KMS-11 (cell line): Measurements from ENCODE around the gene CENPK.

Experiments
- H2AFZ ChIP-seq: fragments of 200-600 bp; sonication (generic); 2 replicates; pipeline ENCODE4 v1.6.1; 2016; ENCODE audit warnings: antibody characterized with exemption, mixed run types, low read depth
- H3K27ac ChIP-seq: fragments of 200-600 bp; sonication (generic); 2 replicates; pipeline ENCODE4 v1.6.1; 2016; ENCODE audit warnings: mild to moderate bottlenecking, mixed run types
- H3K27me3 ChIP-seq: fragments of 200-600 bp; sonication (generic); 2 replicates; pipeline ENCODE4 v1.6.1; 2017; ENCODE audit warnings: mild to moderate bottlenecking, low read depth, mixed run types, moderate library complexity; ENCODE audit not compliant: insufficient read depth
- H3K36me3 ChIP-seq: fragments of 200-600 bp; sonication (generic); 2 replicates; pipeline ENCODE4 v1.6.1; 2017; ENCODE audit warnings: mild to moderate bottlenecking, mixed run types; ENCODE audit not compliant: insufficient read depth
- H3K4me1 ChIP-seq: fragments of 200-600 bp; sonication (generic); 2 replicates; pipeline ENCODE4 v1.6.1; 2016; ENCODE audit warnings: mild to moderate bottlenecking, low read depth, mixed run types; ENCODE audit not compliant: poor library complexity, severe bottlenecking
- H3K4me2 ChIP-seq: fragments of 200-600 bp; sonication (generic); 2 replicates; pipeline ENCODE4 v1.7.0; 2016; ENCODE audit warnings: mild to moderate bottlenecking, mixed run types
- H3K4me3 ChIP-seq: fragments of 200-600 bp; sonication (generic); IDR thresholded peaks from 2 replicates; pipeline ENCODE4 v1.6.1; 2017; ENCODE audit warnings: low read depth, low read length, mixed read lengths; ENCODE audit not compliant: insufficient read depth
- H3K79me2 ChIP-seq: fragments of 200-600 bp; sonication (generic); 2 replicates; pipeline ENCODE4 v1.6.1; 2016; ENCODE audit warnings: low read depth, mixed run types; ENCODE audit not compliant: insufficient read depth
- H3K9ac ChIP-seq: fragments of 200-600 bp; sonication (generic); 2 replicates; pipeline ENCODE4 v1.6.1; 2016; ENCODE audit warnings: mild to moderate bottlenecking, mixed run types
- H4K20me1 ChIP-seq: fragments of 200-600 bp; sonication (generic); 2 replicates; pipeline ENCODE4 v1.6.1; 2016; ENCODE audit warnings: mild to moderate bottlenecking, mixed run types; ENCODE audit not compliant: insufficient read depth
- CTCF ChIP-seq: fragments of 200-600 bp; sonication (generic); conservative IDR thresholded peaks from 2 replicates; pipeline ENCODE4 v1.6.1; 2017; ENCODE audit warnings: low read depth, mild to moderate bottlenecking, antibody characterized with exemption, low read length, moderate library complexity, mixed read lengths

The CENPK gene

GRCh38 chr5:65535529-65535987, 27.4 kb downstream of the CENPK start:
- no peaks in the 10 kb centered on the region for H3K27me3 ChIP-seq
- no peak overlapping the region for H3K9ac ChIP-seq
- no peaks in the 10 kb centered on the region for H3K4me1 ChIP-seq
- no peak overlapping the region for H3K27ac ChIP-seq
- no peak overlapping the region for H3K4me3 ChIP-seq
- H2AFZ ChIP-seq, result no peak overlapping the region
- no peaks in the 10 kb centered on the region for H3K79me2 ChIP-seq
- no peak overlapping the region for H3K4me2 ChIP-seq
- H3K36me3 ChIP-seq, result no peaks in the 10 kb centered on the region
- no peaks in the 10 kb centered on the region for H4K20me1 ChIP-seq
- TF ChIP-seq CTCF, result no peak

- Histone ChIP-seq H3K9ac (no peak overlapping the region), H2AFZ (no peak overlapping the region), H3K4me1 (no peaks in the 10 kb centered on the region)
These were observed 32.1 kb downstream of the CENPK start for GRCh38 chr5:65530904-65531303.

DNA sequence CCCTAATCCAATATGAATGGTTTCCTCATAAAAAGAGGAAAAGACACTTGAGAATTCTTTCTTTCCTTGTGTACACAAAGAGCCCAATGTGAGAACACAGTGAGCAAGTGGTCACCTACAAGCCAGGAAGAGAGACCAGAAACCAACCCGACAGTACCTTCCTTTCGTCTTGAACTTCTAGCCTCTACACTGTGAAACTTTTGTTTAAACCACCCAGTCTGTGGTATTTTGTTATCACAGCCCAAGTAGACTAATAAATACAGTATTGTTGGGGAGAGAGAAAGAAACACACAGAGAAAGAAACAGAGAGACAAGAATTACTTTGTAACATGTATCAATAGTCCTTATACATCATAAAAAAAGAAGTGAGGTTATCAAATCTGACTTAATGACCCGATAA, 37.2 kb downstream of the CENPK start:
- no peaks in the 10 kb centered on the region for H4K20me1 ChIP-seq
- no peak for TF ChIP-seq CTCF
- H3K36me3 ChIP-seq, result no peaks in the 10 kb centered on the region
- no peak overlapping the region for H2AFZ ChIP-seq
- no peaks in the 10 kb centered on the region for H3K79me2 ChIP-seq
- H3K4me1 ChIP-seq, result no peaks in the 10 kb centered on the region
- no peak overlapping the region for H3K27ac ChIP-seq
- H3K4me2 ChIP-seq, result no peak overlapping the region
- H3K27me3 ChIP-seq, result no peaks in the 10 kb centered on the region
- H3K9ac ChIP-seq, result no peak overlapping the region
- no peak overlapping the region for H3K4me3 ChIP-seq

More at GRCh38 chr5:65530904-65531303, 32.1 kb downstream of the CENPK start:
- H3K27me3 ChIP-seq, result no peaks in the 10 kb centered on the region
- no peak overlapping the region for H3K4me3 ChIP-seq
- no peak overlapping the region for H3K4me2 ChIP-seq
- H3K79me2 ChIP-seq, result no peaks in the 10 kb centered on the region
- no peaks in the 10 kb centered on the region for H4K20me1 ChIP-seq
- H3K27ac ChIP-seq, result no peak overlapping the region
- no peaks in the 10 kb centered on the region for H3K36me3 ChIP-seq
- TF ChIP-seq CTCF, result no peak

DNA sequence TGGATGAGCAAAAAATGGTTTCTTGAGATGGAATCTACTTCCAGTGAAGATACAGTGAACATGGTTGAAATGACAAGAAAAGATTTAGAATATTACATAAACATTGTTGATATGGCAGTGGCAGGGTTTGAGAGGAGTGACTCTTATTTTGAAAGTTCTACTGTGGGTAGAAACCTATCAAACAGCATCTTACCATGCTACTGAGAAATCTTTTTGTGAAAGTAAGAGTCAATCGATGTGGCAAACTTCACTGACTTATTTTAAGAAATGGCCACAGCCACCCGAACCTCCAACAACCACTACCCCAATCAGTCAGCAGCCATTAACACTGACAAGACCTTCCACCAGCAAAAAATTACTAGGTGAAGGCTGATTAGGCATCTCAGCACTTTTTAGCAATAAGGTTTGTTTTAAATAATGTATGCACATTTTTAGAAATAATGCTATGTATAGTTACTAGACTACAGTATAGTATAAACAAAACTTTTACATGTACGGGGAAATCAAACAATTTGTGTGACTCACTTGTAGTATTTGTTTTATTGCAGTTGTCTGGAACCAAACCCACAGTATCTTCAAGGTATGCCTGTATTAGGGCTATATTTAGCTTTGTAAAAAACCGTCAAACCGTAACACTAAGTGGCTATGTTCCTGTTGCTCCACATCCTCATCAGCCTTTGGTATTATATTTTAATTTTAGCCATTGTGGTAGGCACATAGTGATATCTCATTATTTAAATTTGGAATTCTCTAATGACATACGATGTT, 50.6 kb downstream of the CENPK start:
- no peaks in the 10 kb centered on the region for H3K36me3 ChIP-seq
- H3K79me2 ChIP-seq, result no peaks in the 10 kb centered on the region
- H4K20me1 ChIP-seq, result no peaks in the 10 kb centered on the region
- no peak overlapping the region for H3K27ac ChIP-seq
- TF ChIP-seq CTCF, result no peak
- no peaks in the 10 kb centered on the region for H3K4me1 ChIP-seq
- H3K27me3 ChIP-seq, result no peaks in the 10 kb centered on the region
- H3K4me2 ChIP-seq, result no peak overlapping the region
- no peak overlapping the region for H3K9ac ChIP-seq
- no peak overlapping the region for H3K4me3 ChIP-seq
- no peak overlapping the region for H2AFZ ChIP-seq
